WERI-Rb-1 (cell line): ENCODE data around the gene SAFB2.

Experiments
- DNase-seq: peaks from one replicate; pipeline ENCODE4 v3.0.0-alpha.2; 2020
- H3K27ac ChIP-seq: fragments of 250-450 bp; sonication (Bioruptor Pico); 2 replicates; pipeline ENCODE4 v1.5.1; 2020; ENCODE audit warnings: mild to moderate bottlenecking, moderate library complexity
- H3K27me3 ChIP-seq: fragments of 250-450 bp; sonication (Bioruptor Pico); 2 replicates; pipeline ENCODE4 v1.5.1; 2021; ENCODE audit warnings: mild to moderate bottlenecking, low read depth, moderate library complexity; ENCODE audit not compliant: insufficient read depth, severe bottlenecking
- H3K36me3 ChIP-seq: fragments of 250-450 bp; sonication (Bioruptor Pico); 2 replicates; pipeline ENCODE4 v1.5.1; 2020; ENCODE audit warnings: mild to moderate bottlenecking, moderate library complexity
- H3K4me3 ChIP-seq: 2 replicates; pipeline ENCODE4 v1.5.1; 2011; ENCODE audit warnings: low read depth, mild to moderate bottlenecking, control low read depth, low read length
- H3K9me3 ChIP-seq: fragments of 250-450 bp; sonication (Bioruptor Pico); 2 replicates; pipeline ENCODE4 v1.5.1; 2021; ENCODE audit warnings: mild to moderate bottlenecking, moderate library complexity; ENCODE audit not compliant: severe bottlenecking
- TF ChIP-seq, protein P1 (sequence below): IDR thresholded peaks from 2 replicates; pipeline ENCODE4 v1.5.1; 2011; ENCODE audit warnings: low read depth, mild to moderate bottlenecking, control low read depth, inconsistent platforms, low read length

SAFB2 gene

DNA sequence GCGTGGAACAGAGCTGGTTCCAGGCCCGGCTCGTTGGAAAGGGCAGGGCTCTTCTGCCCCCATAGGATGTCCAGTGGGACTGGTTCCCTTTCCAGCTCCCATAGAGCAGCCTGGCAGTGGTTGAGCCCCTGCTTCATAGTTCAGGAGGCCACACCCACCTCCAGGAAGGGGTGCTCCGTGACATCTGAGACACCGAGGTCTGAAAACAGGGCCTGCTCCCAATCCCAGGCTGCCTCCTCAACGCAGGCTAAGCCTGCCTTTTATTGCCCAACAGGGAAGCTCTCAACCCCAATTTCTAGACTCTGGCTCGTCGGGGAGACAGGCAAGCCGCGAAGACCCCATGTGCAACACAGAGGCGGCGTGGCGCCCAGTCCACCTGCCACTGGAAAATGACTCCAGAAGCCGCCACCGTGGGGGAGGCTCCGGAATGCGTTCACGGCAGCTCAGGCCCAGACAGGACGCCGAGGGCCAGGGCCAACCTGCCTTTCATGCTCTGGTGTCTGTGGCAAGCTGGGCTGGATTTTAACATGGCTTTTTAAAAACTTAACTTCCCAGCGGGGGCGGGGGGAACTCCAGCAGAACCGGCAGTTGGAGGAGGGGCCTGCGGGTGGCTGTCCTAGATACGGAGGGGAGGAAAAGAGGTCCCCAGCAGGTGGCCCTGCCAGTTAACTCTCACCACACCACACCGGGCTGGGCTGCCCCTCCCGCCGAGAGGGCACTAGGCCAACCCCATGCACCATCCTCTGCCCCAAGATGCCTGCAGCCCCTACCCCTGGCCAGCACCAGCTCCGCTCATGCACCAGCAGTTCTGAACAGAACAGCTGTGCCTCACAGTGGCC, 36.9 kb downstream of the SAFB2 start:
- H3K36me3 ChIP-seq: peaks cover 50% of the 10 kb centered on the region
- no peak overlapping the region for H3K27ac ChIP-seq
- no peak overlapping the region for H3K4me3 ChIP-seq
- H3K9me3 ChIP-seq: no peaks in the 10 kb centered on the region
- TF ChIP-seq, protein P1, sequence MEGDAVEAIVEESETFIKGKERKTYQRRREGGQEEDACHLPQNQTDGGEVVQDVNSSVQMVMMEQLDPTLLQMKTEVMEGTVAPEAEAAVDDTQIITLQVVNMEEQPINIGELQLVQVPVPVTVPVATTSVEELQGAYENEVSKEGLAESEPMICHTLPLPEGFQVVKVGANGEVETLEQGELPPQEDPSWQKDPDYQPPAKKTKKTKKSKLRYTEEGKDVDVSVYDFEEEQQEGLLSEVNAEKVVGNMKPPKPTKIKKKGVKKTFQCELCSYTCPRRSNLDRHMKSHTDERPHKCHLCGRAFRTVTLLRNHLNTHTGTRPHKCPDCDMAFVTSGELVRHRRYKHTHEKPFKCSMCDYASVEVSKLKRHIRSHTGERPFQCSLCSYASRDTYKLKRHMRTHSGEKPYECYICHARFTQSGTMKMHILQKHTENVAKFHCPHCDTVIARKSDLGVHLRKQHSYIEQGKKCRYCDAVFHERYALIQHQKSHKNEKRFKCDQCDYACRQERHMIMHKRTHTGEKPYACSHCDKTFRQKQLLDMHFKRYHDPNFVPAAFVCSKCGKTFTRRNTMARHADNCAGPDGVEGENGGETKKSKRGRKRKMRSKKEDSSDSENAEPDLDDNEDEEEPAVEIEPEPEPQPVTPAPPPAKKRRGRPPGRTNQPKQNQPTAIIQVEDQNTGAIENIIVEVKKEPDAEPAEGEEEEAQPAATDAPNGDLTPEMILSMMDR: no peak
- H3K27me3 ChIP-seq: no peaks in the 10 kb centered on the region
- peak; percentile 51 for DNase-seq

GRCh38 chr19:5580161-5580571, 42.4 kb downstream of the SAFB2 start:
- no peak overlapping the region for H3K4me3 ChIP-seq
- H3K27me3 ChIP-seq: no peaks in the 10 kb centered on the region
- H3K36me3 ChIP-seq: peaks cover 9% of the 10 kb centered on the region
- no peak overlapping the region for H3K27ac ChIP-seq
- TF ChIP-seq, protein P1: no peak
- no peaks in the 10 kb centered on the region for H3K9me3 ChIP-seq
- no peak for DNase-seq

- Histone ChIP-seq H3K9me3 (peaks cover 2% of the 10 kb centered on the region), H3K36me3 (peaks cover 8% of the 10 kb centered on the region), H3K27me3 (no peaks in the 10 kb centered on the region), H3K27ac (no peak overlapping the region), H3K4me3 (no peak overlapping the region)
- TF ChIP-seq, protein P1: no peak
- no peak for DNase-seq
These were observed 42.9 kb downstream of the SAFB2 start for GRCh38 chr19:5579697-5580096.

- no peaks in the 10 kb centered on the region for H3K27me3 ChIP-seq
- no peak overlapping the region for H3K4me3 ChIP-seq
- peaks cover 2% of the 10 kb centered on the region for H3K9me3 ChIP-seq
- DNase-seq: no peak
- peaks cover 4% of the 10 kb centered on the region for H3K36me3 ChIP-seq
- TF ChIP-seq, protein P1: no peak
- H3K27ac ChIP-seq: no peak overlapping the region
These were observed 43.3 kb downstream of the SAFB2 start for GRCh38 chr19:5579286-5579685.

GRCh38 chr19:5578097-5578846, 44.3 kb downstream of the SAFB2 start:
- TF ChIP-seq, protein P1: peak; percentile 98
- Histone ChIP-seq H3K9me3 (peaks cover 2% of the 10 kb centered on the region), H3K27ac (no peak overlapping the region), H3K27me3 (no peaks in the 10 kb centered on the region), H3K4me3 (peak overlapping the region; percentile 17), H3K36me3 (peaks cover 3% of the 10 kb centered on the region)
- peak; percentile 70 for DNase-seq
